Stimulated activated CD4-positive, alpha-beta T cell treated with anti-CD3 and anti-CD28 coated beads, Interleukin-1b, Interleukin-23, amount 100 ng/mL, for 4 hours (primary cell): Measurements from ENCODE around the gene MSGN1.
"Not testable (repeated sequence)": the region's sequence is repeated elsewhere in the genome, so short reads cannot be mapped to it uniquely, and the experiment has no call there.

Experiments used
- DNase-seq, 2 donors: peaks; one replicate each; pipeline ENCODE4 v3.0.0-alpha.2; 2020; ENCODE audit warnings: low read depth in 2 of 2

MSGN1 gene

DNA sequence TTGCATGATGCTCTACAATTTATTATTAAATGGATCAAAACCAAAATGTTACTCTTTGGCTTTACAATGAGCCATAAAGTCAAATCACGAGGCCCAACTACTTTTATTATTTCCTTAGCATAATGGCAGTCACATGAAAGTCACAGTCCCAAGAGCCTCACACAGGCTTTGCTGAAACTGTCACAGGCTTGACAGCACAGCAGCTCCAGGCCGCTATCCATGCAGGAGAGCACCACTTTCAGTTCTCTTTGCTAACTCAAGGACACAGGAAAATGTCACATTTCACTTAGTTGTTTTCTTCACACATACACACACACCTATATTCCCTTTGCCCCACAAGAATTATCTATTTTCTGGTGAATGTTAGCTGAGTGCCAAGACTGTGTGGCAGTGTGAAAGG lies 11.1 kb upstream of the MSGN1 start:
- no peak for DNase-seq

DNA sequence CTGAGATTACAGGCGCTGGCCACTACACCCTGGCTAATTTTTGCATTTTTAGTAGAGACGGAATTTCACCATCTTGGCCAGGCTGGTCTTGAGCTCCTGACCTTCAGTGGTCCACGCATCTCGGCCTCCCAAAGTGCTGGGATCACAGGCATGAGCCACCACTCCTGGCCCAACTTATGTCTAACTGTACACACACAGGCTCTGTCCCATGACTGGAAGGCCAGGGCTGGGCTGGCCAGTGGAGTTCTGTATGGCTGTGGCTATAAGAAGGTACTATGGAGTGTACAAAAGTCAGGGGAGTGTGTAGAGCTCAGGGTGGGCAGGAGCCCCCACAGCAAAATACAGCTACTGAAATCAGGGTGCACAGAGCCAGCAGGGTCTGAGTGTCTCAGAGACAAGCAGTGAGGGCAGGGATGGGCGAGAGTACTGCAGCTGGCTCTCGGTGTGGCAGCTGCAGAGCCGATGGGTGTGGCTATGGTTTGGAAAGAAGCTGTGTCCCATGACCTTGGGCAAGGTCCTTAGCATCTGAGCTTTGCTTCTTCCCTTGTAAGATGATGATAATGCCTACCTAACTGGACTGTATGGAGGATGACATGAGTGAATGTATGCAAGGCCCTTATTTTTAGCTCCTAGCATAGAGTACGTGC lies 10.4 kb upstream of the MSGN1 start:
- no peak for DNase-seq

GRCh38 chr2:17813010-17813741 lies 3.1 kb upstream of the MSGN1 start:
- no peak for DNase-seq

DNA sequence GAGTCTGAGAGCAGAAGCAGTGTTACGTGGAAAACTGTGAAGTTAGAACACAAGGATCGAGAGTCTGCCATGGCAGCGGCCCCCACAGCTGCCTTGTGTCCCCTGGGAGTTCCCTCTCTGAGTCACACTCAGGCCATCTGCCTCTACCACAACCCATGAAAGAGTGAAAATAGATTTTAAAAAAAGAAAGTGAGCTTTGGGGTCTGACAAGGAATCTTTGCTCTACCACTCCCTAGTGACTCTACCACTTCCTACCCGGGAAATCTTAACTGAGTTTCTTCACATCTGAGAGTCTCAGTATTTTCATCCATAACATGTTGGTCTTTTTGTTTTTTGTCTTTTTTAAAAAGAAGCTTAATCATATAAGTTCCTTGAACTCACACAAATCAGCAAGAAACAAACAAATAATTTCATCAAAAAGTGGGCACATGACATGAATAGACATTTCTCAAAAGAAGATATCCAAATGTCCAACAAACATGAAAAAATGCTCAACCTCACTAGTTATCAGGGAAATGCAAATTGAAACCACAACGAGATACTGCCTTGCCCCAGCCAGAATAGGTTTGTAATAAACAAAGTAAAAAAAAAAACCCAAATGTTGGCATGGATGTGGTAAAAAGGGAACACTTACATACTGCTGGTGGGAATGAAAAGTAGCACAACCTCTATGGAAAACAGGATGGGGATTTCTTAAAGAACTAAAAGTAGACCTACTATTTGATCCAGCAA lies 2.4 kb upstream of the MSGN1 start:
- DNase-seq, result no peak

DNA sequence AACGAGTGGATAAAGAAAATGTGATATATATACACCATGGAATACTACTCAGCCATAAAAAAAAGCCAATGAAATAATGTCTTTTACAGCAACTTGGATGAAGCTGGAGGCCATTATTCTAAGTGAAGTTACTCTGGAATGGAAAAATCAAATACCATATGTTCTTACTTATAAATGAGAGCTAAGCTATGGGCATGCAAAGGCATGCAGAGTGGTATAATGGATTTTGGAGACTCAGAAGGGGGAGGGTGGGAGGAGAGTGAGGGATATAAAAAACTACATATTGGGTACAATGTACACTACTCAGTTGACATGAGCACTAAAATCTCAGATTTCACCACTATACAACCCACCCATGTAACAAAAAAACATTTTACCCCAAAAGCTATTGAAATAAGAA lies 1.7 kb upstream of the MSGN1 start:
- DNase-seq, result no peak

DNA sequence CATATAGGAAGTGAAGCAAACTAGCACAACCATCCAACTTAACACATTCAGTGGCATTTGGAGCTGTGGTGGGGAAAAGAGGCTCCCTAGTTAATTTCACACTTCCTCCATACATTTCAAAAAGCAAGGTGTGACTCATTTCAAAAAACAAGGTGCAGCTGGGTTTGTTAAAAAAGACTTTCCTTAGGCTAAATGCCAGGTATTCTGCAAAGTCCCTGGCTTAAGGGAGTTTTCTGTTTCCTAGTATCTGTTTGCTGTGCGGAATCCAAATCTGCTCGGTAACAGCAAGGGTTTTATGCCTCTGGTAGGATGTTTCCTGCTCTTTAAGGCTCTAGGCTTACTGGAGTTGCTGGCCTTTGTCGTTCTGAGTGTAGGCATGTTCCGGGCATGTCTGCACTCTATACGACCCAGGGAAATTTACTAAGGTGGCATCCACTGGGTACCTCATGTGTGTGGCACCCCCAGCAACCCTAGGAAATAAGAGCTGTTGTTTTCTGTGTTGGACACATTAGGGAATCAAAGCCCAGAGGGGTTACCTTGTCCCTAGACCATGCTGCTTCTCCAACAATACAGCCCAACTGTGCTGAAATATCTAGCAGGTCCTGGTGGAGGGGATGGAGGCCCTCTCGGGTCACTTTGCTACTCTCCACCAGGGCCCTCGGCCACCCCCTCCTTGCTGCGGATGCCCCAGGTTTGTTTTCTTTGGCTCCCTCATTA lies 634 bp upstream of the MSGN1 start:
- DNase-seq, result no peak

DNA sequence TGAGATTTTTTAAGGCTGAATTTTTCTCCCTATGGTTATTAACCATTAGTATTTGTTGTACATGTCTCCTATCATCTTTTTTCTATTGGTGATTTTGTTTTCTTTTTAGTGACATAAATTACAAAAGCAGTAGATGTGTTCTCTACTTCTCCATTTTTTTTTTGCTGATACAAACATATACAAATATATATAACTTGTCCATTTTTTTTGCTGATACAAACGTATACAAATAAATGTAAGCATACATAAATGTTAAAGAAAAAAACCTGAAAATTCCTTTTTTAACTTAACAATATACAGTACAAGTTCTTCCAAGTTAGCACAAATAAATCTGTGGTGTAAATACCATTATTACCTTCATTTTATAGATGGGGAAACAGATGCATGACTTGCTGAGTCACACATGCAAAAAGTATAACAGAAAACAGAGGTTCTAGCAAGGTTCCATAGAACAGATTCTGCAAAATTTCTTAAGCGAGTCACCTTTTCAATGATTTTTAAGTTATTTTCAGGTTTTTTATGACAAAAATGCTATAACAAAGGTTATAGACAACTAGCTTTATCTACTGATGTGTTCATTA lies 2.1 kb downstream of the MSGN1 start:
- no peak for DNase-seq

GRCh38 chr2:17821080-17821479 lies 4.8 kb downstream of the MSGN1 start:
- no peak for DNase-seq

GRCh38 chr2:17821535-17822444 lies 5.5 kb downstream of the MSGN1 start:
- no peak for DNase-seq

GRCh38 chr2:17822445-17823117 lies 6.3 kb downstream of the MSGN1 start:
- DNase-seq, result no peak

DNA sequence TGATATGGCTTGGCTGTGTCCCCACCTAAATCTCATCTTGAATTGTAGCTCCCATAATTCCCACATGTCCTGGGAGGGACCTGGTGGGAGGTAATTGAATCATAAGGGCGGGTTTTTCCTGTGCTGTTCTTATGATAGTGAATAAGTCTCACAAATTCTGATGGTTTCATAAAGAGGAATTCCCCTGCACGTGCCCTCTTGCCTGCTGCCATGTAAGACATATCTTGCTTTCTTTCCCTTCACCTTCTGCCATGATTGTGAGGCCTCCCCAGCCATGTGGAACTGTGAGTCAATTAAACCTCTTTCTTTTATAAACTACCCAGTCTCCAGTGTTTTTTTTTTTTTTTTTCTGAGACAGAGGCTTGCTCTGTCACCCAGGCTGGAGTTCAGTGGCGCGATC lies 7.4 kb downstream of the MSGN1 start:
- not testable (repeated sequence) for DNase-seq

GRCh38 chr2:17827316-17827715 lies 11.1 kb downstream of the MSGN1 start:
- no peak for DNase-seq

DNA sequence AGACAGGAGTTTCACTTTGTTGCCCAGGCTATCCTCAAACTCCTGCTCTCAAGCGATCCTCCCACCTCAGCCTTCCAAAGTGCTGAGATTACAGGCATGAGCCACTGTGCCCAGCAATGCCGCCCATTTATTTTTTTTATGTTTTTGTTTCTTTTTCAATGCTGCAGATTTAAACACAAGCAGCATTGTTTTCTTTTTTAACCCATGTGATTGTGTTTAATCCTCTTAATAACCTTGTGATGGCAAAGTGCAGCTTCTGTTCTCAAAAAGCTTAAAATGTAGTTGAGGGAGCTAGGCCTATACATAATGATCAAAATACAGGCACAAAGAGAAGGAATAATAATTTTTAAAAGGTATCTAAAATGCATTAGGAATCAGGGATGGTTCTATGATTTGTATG lies 11.5 kb downstream of the MSGN1 start:
- no peak for DNase-seq

DNA sequence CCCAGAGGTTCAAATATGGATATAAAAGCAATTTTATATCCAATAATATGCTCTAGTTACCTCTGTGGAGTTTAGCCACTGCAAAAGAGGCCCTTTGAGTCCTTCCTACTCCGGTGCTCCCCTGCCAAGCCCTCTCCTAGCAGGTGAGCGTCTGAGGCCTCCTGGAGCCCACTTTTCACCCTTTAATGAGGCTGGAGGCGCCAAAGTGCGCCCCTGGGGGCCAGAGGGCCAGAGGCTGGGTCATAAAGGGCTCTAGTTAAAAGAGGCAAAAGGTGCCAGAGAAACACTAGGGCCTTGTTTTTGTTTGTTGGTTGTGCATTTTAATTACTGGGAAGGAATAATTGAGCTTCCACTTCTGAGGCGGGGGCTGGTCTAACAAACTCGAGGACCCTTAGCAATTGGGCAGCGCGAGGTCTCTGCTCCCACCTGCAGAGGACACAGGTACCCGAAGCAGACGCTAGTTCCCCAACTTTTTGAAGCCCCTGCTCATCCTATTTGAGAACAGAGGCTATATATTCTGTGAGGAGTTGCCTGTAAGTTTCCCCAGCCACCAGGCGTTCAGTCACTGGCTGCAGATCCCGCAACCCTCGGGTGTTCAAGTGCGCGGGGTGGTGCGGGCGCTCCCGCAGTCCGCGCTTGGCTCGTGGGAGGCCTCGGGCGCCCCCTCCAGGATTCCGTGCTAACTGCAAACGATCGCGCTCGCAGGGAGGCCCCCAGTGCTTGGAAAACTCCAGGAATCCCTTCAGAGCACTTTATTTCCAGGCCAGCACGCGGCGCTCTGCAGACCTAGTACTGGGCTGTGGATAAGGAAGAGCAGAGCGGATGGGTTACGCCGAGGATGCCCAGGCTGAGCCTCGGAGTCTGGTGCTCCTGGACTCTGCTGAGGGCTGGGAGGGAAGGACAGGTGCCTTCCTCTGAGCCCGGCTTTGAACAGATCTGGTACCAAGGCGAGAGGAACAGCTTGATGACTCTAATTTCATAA lies 14.1 kb downstream of the MSGN1 start:
- DNase-seq, result peak in 1 of 2 donors; percentile 14

- DNase-seq, result no peak
Observed at GRCh38 chr2:17835516-17835915, 19.3 kb downstream of the MSGN1 start.

DNA sequence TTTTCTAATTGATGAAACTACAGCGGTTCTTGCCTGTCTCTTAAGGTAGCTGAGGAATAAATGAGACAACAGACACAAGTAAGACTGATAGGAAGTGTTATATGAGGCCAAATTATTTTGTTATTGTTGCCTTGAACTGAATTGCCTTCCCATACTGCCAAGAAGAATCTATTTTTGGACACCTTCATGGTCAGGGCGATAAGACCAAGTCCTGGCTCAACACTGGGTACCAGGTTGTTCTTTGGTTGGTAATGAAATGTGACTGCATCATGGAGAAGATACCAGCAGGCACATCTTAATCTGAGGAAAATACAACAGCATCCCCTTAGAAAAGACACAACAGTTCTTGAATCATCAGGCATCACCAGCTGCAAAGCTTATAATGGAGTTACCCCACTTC lies 23.7 kb downstream of the MSGN1 start:
- DNase-seq, result no peak

- no peak for DNase-seq
Observed at GRCh38 chr2:17843457-17843856, 27.2 kb downstream of the MSGN1 start.

- no peak for DNase-seq
Observed at GRCh38 chr2:17845806-17846205, 29.5 kb downstream of the MSGN1 start.

GRCh38 chr2:17846676-17847075 lies 30.4 kb downstream of the MSGN1 start:
- DNase-seq, result no peak
